B cell (primary cell): ENCODE results near the gene CRIM1. TPM values are rescaled to one million over a fixed set of nuclear protein-coding genes. Genes with fewer than 3 reads are reported as not detected.

Experiments
- ATAC-seq: fragments of 200-7000 bp; cut with Tn5 transposase; one replicate; pipeline ENCODE4 v1.10.0; 2021; ENCODE audit warnings: low read depth, mild to moderate bottlenecking, moderate number of reproducible peaks, moderate library complexity
- CTCF ChIA-PET: fragments of 350-600 bp; sonication (Branson Sonifier 250); formaldehyde crosslinking; loops from one replicate; lab custom pipeline; 2021; ENCODE audit warnings: antibody characterized with exemption, inconsistent platforms; lab: Charles Lee
- POLR2A ChIA-PET: fragments of 350-600 bp; sonication (Branson Sonifier 250); formaldehyde crosslinking; loops from one replicate; lab custom pipeline; 2021; ENCODE audit warnings: antibody characterized with exemption; lab: Charles Lee
- DNase-seq: peaks from one replicate; pipeline ENCODE4 v3.0.0; 2013
- H2AFZ ChIP-seq: 2 replicates; pipeline ENCODE4 v1.6.1; 2012; ENCODE audit warnings: mild to moderate bottlenecking, low read depth, low read length; ENCODE audit not compliant: insufficient read depth, poor library complexity, severe bottlenecking
- H3K27ac ChIP-seq, 2 donors: 1 replicate in 1 of 2; 2 replicates in 1 of 2; pipeline ENCODE4 v1.5.1; 2012 to 2013; ENCODE audit warnings: low read length in 2 of 2, mild to moderate bottlenecking in 2 of 2, moderate library complexity in 1 of 2
- H3K27me3 ChIP-seq, 4 experiments: fragments of 200-600 bp in 1 of 4; sonication (generic) in 1 of 4; replicated peaks in 1 of 4; 1 replicate in 2 of 4; 2 replicates in 2 of 4; pipeline versions ENCODE4 v1.6.1 to v1.7.0; 2013 to 2016; ENCODE audit warnings: low read length in 3 of 4, mild to moderate bottlenecking in 2 of 4, mixed read lengths in 1 of 4, moderate library complexity in 1 of 4; ENCODE audit not compliant: insufficient read depth in 4 of 4, control insufficient read depth in 3 of 4; ENCODE audit errors: control extremely low read depth in 1 of 4
- H3K36me3 ChIP-seq, 2 experiments: replicated peaks in 1 of 2; 1 replicate in 1 of 2; 2 replicates in 1 of 2; pipeline versions ENCODE4 v1.6.1 to v1.7.1; 2013; ENCODE audit warnings: low read length in 1 of 2; ENCODE audit not compliant: insufficient read depth in 2 of 2, control insufficient read depth in 1 of 2; ENCODE audit errors: control extremely low read depth in 1 of 2, extremely low read depth in 1 of 2
- H3K4me1 ChIP-seq, 2 donors: fragments of 200-600 bp in 1 of 2; sonication (generic) in 1 of 2; 1 replicate in 1 of 2; 2 replicates in 1 of 2; pipeline versions ENCODE4 v1.5.1 to v1.6.1; 2013 to 2017; ENCODE audit warnings: low read length in 2 of 2; ENCODE audit not compliant: control insufficient read depth in 2 of 2, insufficient read depth in 2 of 2
- H3K4me2 ChIP-seq: replicated peaks from 2 replicates; pipeline ENCODE3; 2012; ENCODE audit warnings: mild to moderate bottlenecking, low read depth, low read length; ENCODE audit not compliant: poor library complexity, severe bottlenecking
- H3K4me3 ChIP-seq, 5 experiments: fragments of 200-600 bp in 1 of 5; sonication (generic) in 1 of 5; 1 replicate in 3 of 5; 2 replicates in 2 of 5; pipeline versions ENCODE4 v1.5.1 to v1.7.0; 2011 to 2016; ENCODE audit warnings: low read length in 4 of 5, mild to moderate bottlenecking in 4 of 5, low read depth in 2 of 5, control low read depth in 1 of 5, moderate library complexity in 1 of 5; ENCODE audit not compliant: insufficient read depth in 1 of 5; ENCODE audit errors: control extremely low read depth in 1 of 5, extremely low read depth in 1 of 5
- H3K79me2 ChIP-seq: fragments of 200-600 bp; sonication (generic); one replicate; pipeline ENCODE4 v1.6.0; 2016; ENCODE audit warnings: low read length; ENCODE audit not compliant: control insufficient read depth, insufficient read depth
- H3K9ac ChIP-seq: fragments of 200-600 bp; sonication (generic); 2 replicates; pipeline ENCODE4 v1.6.1; 2017; ENCODE audit warnings: mild to moderate bottlenecking, low read length, moderate library complexity
- H3K9me3 ChIP-seq, 3 donors: one replicate each; pipeline versions ENCODE4 v1.6.1 to v1.7.1; 2013; ENCODE audit warnings: low read length in 2 of 3; ENCODE audit not compliant: control insufficient read depth in 2 of 3, insufficient read depth in 1 of 3; ENCODE audit errors: control extremely low read depth in 1 of 3
- H4K20me1 ChIP-seq: 2 replicates; pipeline ENCODE4 v1.6.0; 2012; ENCODE audit warnings: mild to moderate bottlenecking, low read length; ENCODE audit not compliant: insufficient read depth, control insufficient read depth, poor library complexity, severe bottlenecking
- H3K27ac Mint-ChIP-seq: one replicate; pipeline ENCODE4 v1.8.0; 2021; ENCODE audit warnings: mixed read lengths
- H3K27me3 Mint-ChIP-seq: one replicate; pipeline ENCODE4 v1.8.0; 2021; ENCODE audit warnings: mixed read lengths
- H3K4me1 Mint-ChIP-seq: one replicate; pipeline ENCODE4 v1.8.0; 2021; ENCODE audit warnings: mixed read lengths
- H3K4me3 Mint-ChIP-seq: one replicate; pipeline ENCODE4 v1.8.0; 2021; ENCODE audit warnings: mixed read lengths
- H3K9me3 Mint-ChIP-seq: one replicate; pipeline ENCODE4 v1.8.0; 2022; ENCODE audit warnings: mixed read lengths; ENCODE audit not compliant: insufficient read depth
- CTCF ChIP-seq: fragments of 200-600 bp; IDR thresholded peaks from one replicate; pipeline ENCODE4 v1.8.0; 2022; ENCODE audit warnings: antibody characterized with exemption, mild to moderate bottlenecking
- EZH2 ChIP-seq: IDR thresholded peaks from 2 replicates; pipeline ENCODE4 v1.6.1; 2012; ENCODE audit warnings: borderline replicate concordance, low read depth, mild to moderate bottlenecking, moderate library complexity, low read length; ENCODE audit not compliant: insufficient read depth, poor library complexity, severe bottlenecking
- WGBS: methylation state at CpG from one replicate; pipeline ENCODE4 v1.1.5; 2013; ENCODE audit warnings: missing lambda C conversion rate; ENCODE audit not compliant: insufficient coverage; 5-methylcytosine and 5-hydroxymethylcytosine counted together
- intact Hi-C: fragments of 100-400 bp; cut with micrococcal nuclease; formaldehyde crosslinking; loops from one replicate; pipeline ENCODE4 v1.10.0; 2022
- polyA plus RNA-seq: library from polyadenylated mRNA; depleted of rRNA; stranded (reverse); fragments of >200 nt; gene quantifications from 2 replicates; pipeline ENCODE4 v1.2.3, GENCODE V29; 2012
- total RNA-seq, 2 donors: library from RNA; stranded (reverse); fragments of 120-200 nt in 1 of 2; gene quantifications; 1 replicate in 1 of 2; 2 replicates in 1 of 2; pipeline versions ENCODE4 v1.2.3 to v1.2.4, GENCODE V29; 2013 to 2022

The CRIM1 gene
- total and polyA plus RNA-seq, 2 donors (not counting 1 experiment from before 2014, with no cell fraction given): 1.3 to 5.0 TPM

- H3K27ac Mint-ChIP-seq: no peak overlapping the region
- no peaks in the 10 kb centered on the region for H3K27me3 ChIP-seq
- H3K9me3 ChIP-seq: no peaks in the 10 kb centered on the region
- H3K36me3 ChIP-seq: no peaks in the 10 kb centered on the region
- ChIA-PET POLR2A (no interaction called here), CTCF (no interaction called here)
- H3K27me3 Mint-ChIP-seq: peaks cover 7% of the 10 kb centered on the region
- H3K4me2 ChIP-seq: no peak overlapping the region
- no peaks in the 10 kb centered on the region for H3K9me3 Mint-ChIP-seq
- no peak overlapping the region for H2AFZ ChIP-seq
- H4K20me1 ChIP-seq: no peaks in the 10 kb centered on the region
- no peak overlapping the region for H3K9ac ChIP-seq
- no peaks in the 10 kb centered on the region for H3K4me1 ChIP-seq
- WGBS: no CpG with 5 or more reads among the region's 2 CpGs
- TF ChIP-seq CTCF (no peak), EZH2 (no peak)
- no peak overlapping the region for H3K27ac ChIP-seq
- no peaks in the 10 kb centered on the region for H3K4me1 Mint-ChIP-seq
- intact Hi-C loops: no loop called here
- ATAC-seq (no peak), DNase-seq (no peak)
- peaks cover 6% of the 10 kb centered on the region for H3K79me2 ChIP-seq
- H3K4me3 ChIP-seq: no peak overlapping the region
- H3K4me3 Mint-ChIP-seq: no peak overlapping the region
Observed at GRCh38 chr2:36371928-36372391, 16.4 kb downstream of the CRIM1 start.

- H4K20me1 ChIP-seq: no peaks in the 10 kb centered on the region
- Mint-ChIP-seq H3K27me3 (peaks cover 11% of the 10 kb centered on the region), H3K27ac (no peak overlapping the region), H3K9me3 (no peaks in the 10 kb centered on the region), H3K4me3 (no peak overlapping the region), H3K4me1 (no peaks in the 10 kb centered on the region)
- no peaks in the 10 kb centered on the region for H3K27me3 ChIP-seq
- H3K79me2 ChIP-seq: peaks cover 6% of the 10 kb centered on the region
- H3K36me3 ChIP-seq: no peaks in the 10 kb centered on the region
- H3K9ac ChIP-seq: no peak overlapping the region
- ChIA-PET CTCF (interaction anchor here (0.8 kb wide), 1 partner anchor 20 kb away, joined by 3 read pairs; no protein-coding TSS in a partner anchor), POLR2A (no interaction called here)
- no peak overlapping the region for H3K4me3 ChIP-seq
- intact Hi-C loops: no loop called here
- no peak overlapping the region for H2AFZ ChIP-seq
- H3K4me2 ChIP-seq: no peak overlapping the region
- no peak for ATAC-seq
- TF ChIP-seq EZH2 (no peak), CTCF (no peak)
- H3K27ac ChIP-seq: no peak overlapping the region
- no peaks in the 10 kb centered on the region for H3K4me1 ChIP-seq
- WGBS: 90% methylated on average over 6 of the region's 8 CpGs
- no peaks in the 10 kb centered on the region for H3K9me3 ChIP-seq
- no peak for DNase-seq
Observed at GRCh38 chr2:36373149-36373926, 17.8 kb downstream of the CRIM1 start.
